ENCODE results near the gene SMIM10L2A.
"Not testable (repeated sequence)": the region's sequence is repeated elsewhere in the genome, so short reads cannot be mapped to it uniquely, and the experiment has no call there.

SMIM10L2A gene

DNA sequence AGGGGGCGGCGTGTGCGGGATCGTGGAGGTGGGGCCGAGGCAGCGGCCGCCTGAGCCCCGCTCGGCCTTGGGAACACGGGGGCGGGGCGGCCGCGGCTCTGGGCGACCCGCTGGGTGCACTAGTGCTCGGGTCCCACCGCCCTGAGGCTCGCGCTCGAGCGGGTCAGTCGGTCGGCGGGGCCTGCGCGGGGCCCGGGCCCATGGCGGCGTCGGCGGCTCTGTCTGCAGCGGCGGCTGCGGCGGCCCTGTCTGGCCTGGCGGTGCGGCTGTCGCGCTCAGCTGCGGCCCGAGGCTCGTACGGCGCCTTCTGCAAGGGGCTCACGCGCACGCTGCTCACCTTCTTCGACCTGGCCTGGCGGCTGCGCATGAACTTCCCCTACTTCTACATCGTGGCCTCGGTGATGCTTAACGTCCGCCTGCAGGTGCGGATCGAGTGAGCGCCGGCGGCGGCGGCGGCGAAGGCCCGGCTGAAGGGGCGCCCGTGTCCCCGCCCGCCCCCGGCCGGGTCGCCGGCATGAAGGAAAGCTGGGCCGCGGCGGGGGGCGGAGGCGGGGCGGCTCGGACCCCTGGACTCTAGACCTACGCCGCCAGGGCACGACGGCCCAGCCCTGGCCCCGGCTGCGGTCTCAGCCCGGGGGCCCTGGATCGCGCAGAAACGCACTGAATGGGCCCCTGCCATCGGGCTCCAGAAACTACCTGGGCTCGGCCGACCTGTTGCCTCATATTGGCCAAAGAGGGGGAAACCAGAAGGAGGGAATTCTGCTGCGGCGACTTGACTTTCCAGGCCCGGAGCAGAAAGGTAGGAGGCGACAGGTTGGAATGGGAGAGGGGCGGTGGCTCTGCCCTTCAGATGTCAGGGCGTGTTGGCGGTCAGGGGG lies at the start of gene SMIM10L2A:
TSS of gene SMIM10L2A (plus strand) at position 13 of the 878 bp plus-strand sequence. CDS start at position 201, 188 bp downstream.
- DNase-seq = no peak

DNA sequence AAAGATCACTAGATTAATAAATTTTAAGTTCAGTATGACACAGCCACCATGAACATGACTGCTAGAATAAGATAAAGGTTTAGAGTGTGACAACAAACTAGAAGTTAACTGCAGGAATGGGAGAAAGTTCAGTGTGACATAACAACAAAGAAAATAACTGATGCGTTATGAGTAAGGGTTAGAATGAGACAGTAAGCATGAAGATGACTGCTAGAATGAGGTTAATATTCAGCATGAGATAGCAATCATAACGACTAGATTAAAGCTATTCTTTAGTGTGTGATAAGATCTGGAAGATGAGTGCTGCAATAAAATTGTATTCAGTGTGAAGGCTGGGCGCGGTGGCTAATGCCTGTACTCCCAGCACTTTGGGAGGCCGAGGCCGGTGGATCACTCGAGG lies 48.4 kb upstream of the SMIM10L2A start:
- DNase-seq = no peak

DNA sequence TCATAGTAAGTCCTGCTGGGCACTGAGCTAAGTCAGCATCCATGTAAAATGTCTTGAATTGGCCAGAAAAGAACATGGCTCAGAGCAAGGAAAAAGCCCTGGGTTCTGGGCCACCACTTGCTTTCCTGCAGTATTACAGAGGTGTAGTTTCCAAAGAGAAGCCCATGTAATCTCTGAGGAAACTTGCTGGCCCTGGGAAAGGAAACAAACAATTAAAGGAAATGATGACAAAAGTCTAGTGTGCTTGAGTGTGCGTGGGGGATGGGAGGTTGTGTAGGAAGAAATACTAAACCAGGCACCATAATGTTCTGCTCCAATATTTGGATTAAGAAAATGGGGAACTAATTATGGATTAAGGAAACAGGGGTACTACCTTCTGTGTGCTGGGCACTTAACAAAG lies 39.5 kb upstream of the SMIM10L2A start:
- no peak for DNase-seq

DNA sequence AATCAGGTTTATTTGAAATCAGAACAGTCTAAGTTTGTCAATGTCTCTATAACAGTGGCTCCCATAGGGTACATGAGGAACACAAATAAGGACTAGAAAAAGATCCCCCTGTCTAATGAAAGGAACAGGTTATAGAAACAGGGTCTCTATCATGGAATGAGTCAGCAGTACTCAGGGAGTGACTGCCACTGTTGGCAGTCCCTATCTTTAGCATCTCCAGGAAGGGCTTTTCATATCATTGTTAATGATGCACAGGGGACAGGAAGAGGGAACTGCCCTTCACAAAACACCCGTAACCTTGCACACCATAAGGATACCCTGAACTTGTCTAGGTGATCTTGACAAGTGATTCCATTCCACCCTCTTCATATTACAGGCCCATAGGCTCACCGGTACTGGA lies 38.5 kb upstream of the SMIM10L2A start:
- peak; percentile 7 for DNase-seq

DNA sequence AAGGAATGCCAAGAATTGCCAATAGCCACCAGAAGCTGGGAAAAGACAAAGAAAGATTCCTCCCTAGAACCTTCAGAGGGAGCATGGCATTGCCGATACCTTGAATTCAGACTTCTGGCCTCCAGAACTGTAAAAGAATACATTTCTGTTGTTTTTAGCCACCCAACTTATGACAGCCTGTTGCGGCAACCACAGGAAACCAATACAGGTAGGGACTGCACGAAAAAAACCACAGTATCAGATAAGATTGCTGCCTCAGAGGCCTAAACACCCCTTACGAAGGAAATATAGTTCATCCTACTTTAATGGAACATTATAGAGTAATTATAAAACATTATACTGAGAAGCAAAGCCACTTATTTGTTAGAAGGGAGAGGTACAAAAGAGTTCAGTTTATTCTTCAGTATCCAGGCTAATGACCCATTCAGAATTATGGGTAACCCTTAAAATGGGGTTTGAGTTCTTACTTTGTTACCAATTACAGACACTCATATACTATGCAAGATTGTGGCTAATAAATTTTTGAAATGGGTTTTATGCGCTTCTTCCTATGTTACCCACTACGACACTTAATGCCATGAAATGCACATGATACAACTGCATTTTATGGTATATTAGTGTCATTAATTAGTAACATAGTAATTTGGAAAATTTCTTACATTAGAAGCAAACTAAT lies 37.4 kb upstream of the SMIM10L2A start:
- peak; percentile 64 for DNase-seq

DNA sequence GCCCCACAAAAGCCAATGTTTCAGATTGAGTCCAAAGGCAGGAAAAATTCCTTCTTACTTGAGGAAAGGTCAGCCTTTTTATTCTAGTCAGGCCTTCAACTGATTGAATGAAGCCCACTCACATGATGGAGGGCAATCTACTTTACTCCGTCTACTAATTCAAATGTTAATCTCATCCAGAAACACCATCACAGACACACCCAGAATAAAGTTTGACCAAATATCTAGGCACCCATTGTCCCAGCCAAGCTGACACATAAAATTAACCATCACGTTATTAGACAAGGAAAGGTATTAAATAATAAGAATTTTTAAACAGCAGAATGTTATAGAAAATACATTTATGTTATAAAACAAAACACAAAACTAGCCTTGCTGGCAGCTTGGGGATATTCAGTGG lies 32.9 kb upstream of the SMIM10L2A start:
- no peak for DNase-seq

DNA sequence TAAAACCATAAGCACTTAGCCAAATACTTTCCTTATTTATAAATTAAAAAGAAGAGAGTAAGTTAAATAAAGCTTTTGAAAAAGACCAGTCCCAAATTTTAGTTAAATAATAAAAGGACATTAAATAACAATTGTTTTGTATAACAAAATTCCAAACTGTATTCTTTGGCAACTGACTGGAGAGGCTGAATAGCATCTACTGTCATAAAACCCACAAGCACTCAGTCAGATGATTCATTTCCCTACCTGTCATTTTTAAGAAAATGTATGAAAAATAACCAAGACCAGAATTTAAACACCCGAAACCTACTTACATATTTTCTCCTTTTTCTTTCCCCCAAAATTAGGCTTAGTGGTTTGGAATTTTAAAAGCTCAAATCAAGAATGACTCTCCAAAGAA lies 32.5 kb upstream of the SMIM10L2A start:
- no peak for DNase-seq

DNA sequence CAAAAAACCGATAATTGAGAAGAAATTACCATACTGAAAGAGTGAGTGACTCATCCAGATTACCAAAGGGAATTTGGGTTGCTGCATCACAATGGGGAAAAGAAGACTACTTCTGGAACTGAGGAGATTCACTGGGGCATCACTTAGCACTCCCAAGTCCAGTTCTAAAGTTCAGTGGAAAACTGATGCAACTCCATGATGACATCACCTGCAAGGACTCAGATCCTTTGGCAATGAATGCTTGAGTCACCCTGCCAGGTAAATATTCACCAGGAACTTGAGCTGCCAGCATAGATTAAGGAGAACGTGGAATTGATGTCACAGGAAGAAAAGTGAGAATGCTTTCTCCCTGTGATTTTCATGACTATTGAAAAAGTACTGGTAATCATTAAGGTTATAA lies 32.0 kb upstream of the SMIM10L2A start:
- no peak for DNase-seq

DNA sequence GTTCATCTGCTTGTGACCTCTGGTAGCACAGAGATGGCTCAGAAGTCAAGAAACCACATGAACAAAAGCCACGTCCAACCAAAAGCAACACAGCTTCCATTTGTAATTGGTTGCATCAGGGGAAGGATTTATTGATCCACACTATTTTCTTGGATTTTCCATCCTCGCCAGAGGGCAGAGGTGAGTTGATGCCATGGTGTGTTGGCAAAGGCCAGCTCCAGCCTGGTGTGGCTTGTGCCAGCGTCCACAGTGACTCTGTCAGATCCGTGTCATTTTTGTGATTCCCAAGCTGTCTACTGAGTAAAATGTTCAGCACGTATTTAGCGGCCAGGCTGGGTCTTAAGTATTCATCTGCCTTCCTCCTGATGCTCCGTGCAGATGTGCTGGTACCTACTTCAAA lies 30.0 kb upstream of the SMIM10L2A start:
- DNase-seq = no peak

DNA sequence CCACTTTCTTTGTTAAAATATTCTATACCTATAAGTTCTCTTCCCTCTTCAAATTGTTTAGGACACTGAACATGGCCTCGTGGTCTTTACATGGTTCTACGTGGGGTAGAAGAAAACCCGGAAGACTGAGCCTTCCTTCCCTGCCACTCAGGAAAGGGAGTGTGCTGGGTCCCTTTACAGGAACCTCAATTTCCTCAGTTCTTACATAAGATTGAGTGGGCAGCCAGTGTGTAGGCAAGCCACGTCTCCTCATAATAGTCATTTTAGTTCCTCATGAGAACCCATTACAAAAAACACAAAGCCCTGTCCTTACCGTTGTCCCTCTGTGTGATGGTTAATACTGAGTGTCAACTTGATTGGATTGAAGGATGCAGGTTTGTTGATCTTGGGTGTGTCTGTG lies 28.7 kb upstream of the SMIM10L2A start:
- DNase-seq = no peak

DNA sequence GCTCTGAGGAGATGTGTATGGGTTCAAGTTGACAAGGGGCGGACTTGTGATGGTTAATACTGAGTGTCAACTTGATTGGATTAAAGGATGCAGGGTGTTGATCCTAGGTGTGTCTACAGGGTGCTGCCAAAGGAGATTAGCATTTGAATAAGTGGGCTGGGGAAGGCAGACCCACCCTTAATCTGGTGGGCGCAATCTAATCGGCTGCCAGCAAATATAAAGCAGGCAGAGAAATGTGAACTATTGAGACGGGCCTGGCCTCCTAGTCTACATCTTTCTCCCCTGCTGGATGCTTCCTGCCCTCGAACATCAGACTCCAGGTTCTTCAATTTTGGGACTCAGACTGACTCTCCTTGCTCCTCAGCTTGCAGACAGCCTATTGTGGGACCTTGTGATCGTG lies 26.7 kb upstream of the SMIM10L2A start:
- DNase-seq = no peak

DNA sequence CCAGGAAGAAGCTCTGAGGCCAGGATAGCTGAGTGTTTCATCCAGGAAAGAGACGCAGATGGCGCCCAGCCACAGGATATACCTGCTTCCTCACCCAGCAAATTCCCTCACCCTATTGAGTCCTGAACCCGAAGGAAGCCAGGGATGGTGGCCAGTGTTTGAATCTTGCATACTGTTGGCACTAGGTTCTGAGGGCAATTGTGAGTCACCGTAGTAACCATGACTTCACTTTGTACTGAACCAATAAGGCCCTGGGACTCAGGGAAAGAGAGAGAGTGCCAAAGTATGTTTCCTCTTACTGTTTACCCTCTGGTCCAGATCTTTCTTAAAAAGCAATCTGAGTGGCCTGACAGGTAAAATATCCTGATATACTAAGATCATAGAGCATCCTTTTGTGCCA lies 25.6 kb upstream of the SMIM10L2A start:
- no peak for DNase-seq

DNA sequence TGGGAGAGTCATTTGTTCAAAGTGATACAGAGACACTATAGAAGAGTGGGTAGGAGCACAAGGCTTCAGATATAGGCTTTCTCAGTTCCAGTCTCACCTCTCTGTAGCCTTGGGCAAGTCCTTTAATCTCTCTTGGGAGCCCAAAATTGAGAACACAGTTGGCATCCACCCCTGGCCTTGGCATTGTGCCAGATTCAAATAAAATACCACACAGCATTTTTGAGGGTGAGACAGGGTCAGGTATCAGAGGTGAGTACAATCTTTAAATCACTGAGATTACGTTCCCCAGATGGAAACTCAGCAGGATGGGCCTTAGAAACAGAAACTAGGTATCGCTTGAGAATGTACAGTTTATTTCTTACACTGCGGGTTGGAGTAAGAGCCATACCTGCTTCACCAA lies 25.2 kb upstream of the SMIM10L2A start:
- DNase-seq = no peak

DNA sequence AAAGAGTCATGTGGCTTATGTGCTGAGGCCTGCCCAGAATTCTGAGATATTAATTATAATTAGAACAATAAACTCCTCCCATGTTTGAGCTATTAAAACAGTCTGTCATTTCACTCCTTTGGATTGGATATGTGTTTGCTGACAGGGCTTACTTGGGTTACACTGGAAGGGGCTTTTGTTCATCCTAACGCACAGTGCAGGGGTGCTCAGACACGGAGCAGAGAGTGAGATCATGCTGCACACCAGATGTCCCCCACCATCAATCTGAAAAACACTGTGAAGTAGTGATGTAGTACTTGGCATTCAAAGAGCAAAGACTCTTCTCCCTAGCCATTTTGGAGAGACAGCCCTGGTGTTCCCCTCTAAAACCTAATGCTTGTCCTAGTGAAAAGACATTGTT lies 24.1 kb upstream of the SMIM10L2A start:
- no peak for DNase-seq

DNA sequence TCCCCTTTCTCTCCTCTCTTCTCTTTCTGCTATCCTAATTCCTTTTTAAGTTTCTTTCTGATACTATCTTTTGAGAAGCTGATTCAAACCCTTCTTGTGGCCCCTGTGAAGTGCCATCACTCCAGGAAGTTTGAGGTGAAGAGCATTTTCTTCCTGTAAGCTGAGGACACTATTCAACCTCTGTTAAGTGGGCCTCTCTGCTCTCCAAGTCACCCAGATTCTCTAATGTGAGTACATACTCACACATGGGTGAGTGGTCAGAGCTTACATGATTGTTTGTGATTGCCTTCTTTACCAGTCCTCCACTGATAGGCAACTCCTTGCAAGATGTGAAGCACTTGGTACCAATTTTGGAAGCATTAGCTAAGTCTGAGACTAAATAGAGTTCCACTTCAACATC lies 18.4 kb upstream of the SMIM10L2A start:
- peak; percentile 7 for DNase-seq

DNA sequence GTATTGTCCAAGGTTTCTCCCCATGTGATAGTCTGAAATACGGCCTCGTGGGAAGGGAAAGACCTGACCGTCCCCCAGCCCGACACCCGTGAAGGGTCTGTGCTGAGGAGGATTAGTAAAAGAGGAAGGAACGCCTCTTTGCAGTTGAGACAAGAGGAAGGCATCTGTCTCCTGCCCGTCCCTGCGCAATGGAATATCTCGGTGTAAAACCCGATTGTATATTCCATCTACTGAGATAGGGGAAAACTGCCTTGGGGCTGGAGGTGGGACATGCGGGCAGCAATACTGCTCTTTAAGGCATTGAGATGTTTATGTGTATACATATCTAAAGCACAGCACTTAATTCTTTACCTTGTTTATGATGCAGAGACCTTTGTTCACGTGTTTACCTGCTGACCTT lies 15.3 kb upstream of the SMIM10L2A start:
- DNase-seq = not testable (repeated sequence)

DNA sequence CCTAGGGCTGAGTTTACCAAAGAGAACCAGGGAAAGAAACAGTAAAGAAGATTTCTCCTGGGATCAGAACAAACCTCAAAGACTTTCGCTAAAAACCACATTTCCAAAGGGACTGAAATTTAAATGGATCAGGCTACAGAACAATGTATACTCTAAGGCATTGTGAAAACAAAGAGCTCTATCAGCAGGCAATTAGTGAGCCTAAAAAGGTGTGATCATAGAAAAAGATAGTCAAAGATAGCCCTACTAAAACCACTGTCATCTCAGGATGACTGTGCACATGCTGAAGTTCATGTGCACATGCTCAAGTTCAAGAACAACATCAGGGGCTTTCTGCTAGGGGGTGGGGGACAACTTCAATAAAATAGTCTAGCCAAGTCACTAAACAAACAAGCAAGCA lies 12.9 kb upstream of the SMIM10L2A start:
- DNase-seq = no peak

DNA sequence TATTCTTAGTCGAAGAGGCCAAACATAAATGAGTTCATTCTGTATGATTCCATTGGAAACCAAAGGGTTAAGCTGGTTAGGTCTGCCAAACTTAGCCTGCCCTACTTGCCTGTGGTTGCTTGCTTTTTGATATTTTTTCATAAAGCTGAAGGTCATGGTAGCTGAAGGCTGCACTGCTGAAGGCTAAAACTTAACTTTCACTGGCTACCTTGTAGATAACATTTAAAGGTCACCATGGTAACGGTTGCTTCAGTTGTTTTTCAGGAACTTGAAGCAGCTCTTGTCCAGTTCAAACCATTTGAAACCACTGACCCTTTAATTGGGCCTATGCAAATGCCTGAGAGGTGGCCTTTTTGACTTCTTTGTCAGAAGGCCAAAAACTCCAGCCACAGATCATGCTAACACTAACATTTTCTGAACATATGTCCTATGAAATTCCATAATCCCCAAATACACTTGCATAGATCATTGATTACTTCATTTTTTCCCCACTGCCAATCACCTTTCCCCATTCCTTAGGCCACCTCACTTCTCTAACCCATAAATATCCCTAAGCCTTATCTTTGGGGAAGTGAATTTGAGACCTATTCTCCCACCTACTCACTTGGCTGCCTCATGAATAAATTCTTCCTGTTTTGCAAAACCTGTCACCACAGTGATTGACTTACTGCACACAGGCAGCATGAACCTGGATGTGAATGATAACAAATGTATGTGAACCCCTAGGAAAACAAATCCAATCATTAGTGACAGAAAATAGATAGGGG lies 10.7 kb upstream of the SMIM10L2A start:
- DNase-seq = no peak

DNA sequence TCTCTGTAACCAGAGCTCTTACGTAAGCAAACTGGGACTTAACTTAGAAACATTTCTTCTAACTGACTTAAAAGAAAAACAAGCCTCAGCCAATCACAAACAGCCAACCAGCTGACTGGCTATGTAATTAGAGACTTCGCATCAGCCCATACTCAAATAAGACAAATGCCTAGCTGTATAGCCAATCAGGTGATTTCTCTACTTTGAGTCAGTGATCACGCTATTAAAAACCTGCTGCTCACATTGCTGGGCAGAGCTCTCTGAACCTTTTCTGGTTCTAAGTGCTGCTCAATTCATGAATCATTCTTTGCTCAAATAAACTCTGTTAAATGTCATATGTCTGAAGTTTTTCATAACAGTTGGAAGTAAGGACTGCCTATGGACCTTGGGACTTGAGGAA lies 9.9 kb upstream of the SMIM10L2A start:
- DNase-seq = no peak

DNA sequence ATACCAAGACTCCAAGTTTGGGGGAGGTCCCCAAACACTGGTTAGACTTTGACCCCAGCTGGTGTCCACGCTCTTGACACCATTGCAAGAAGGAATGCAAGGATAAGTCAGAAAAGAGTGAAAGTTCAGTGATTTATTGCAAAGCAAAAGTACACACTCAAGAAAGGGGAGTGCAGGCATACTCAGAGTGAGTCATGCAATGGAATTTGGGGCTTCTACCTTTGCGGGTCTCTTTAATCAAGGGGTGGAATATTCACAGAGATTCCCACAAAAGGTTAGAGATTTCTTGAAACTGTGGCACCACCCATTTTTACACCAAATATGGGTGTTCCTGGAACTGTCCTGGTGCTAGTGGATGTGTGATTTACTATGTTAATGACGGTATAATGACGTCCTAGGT lies 5.2 kb upstream of the SMIM10L2A start:
- DNase-seq = no peak

DNA sequence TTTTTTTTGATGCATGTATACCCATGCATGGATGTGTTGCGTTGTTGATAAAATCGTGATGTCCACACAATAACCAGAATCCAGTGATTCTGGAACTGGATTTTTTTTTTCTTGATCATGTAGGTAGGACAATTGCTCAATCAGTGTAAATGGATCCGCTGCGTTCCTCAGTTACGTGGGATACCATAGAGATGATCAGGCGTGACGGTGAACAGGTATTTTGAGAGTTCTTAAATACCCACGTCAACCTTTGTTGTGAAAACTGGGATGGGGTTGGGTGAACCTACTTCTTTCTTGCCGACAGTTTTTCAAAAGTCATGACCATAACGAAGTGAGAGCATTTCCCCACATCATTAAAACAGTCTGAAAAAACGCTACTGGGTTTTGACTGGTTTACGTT lies 913 bp upstream of the SMIM10L2A start:
- no peak for DNase-seq

DNA sequence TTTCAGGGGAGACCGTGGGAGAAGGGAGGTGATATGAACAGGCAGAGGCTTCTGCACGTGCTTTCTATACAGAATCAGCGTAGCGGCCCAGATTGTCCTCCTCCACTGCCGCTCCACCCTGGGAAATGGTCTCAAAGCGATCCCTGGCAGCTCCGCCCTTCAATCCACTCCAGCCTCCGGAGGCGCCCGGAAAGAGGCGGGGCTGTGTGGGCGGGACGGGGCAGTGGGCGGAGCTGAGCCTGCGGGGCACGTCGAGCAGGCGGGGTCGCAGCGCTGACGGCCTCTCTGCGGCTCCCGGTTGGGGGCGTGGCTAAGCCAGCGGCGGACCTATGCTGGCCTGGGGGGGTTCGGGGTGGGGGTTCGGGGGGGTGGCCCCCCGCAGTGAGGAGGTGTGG lies 210 bp upstream of the SMIM10L2A start:
- peak; percentile 86 for DNase-seq

DNA sequence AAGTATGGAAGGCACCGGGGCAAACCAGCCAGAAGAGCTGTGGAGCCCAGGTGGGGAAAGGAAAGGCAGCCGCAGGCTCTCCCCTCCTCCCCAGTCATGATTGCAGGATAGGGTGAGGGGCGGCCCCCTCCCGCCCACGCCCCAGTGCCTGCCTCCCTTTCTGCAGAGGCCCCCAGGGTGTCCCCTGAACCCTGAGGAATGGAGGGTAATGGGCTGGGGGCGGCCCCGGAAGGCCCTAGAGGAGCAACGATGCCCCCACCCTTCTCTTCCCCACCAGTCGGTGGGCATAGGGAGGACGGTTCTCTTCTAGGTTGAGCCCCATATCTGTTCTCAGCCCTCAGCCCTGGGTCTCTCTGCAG lies 1.0 kb downstream of the SMIM10L2A start:
- DNase-seq = not testable (repeated sequence)

Measured in activated CD4-positive, alpha-beta T cell treated with anti-CD3 and anti-CD28 coated beads, Interleukin-2, Interleukin-6, amounts not matched to agents 100 ng/mL and 50 ng/mL, durations not matched to agents 16 hours and 8 hours (primary cell).